ENCODE data around the gene ARHGAP45.
"Not testable (repeated sequence)": the region's sequence is repeated elsewhere in the genome, so short reads cannot be mapped to it uniquely, and the experiment has no call there.

DNA sequence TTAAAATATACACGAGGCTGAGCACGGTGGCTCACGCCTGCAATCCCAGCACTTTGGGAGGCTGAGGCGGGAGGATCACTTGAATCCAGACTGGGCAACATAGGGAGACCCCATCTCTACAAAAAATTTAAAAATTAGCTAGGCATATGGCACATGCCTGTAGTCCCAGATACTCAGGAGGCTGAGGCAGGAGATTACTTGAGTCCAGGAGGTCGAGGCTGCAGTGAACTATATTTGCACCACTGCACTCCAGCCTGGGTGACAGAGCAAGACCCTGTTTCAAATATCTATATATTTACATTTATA is 43.1 kb upstream of the ARHGAP45 start:
- not testable (repeated sequence) for TF ChIP-seq EZH2 (IDR thresholded peaks at IDR 0.05); FOXP2 (optimal IDR thresholded peaks at IDR 0.05; ENCODE audit: control extremely low read depth, extremely low read length, insufficient read depth)
